BJ (cell line): Measurements from ENCODE around the gene PEPD. TPM values are rescaled to one million over a fixed set of nuclear protein-coding genes. Genes with fewer than 3 reads are reported as not detected.

Experiments
- CTCF ChIA-PET: fragments of 350-600 bp; formaldehyde crosslinking; extraction: SDS; loops from one replicate; lab custom pipeline; 2021; ENCODE audit warnings: antibody characterized with exemption, inconsistent platforms; lab: Yijun Ruan, JAX
- POLR2A ChIA-PET: fragments of 300-600 bp; sonication (Branson Sonifier 250); formaldehyde crosslinking; extraction: SDS; loops from one replicate; lab custom pipeline; 2021; ENCODE audit warnings: antibody characterized with exemption; lab: Charles Lee
- DNase-seq: peaks from one replicate; pipeline ENCODE4 v3.0.0-alpha.2; 2011; ENCODE audit warnings: low read depth
- H3K27me3 ChIP-seq: 2 replicates; pipeline ENCODE4 v1.6.0; 2011; ENCODE audit warnings: low read length; ENCODE audit not compliant: control insufficient read depth, insufficient read depth
- H3K36me3 ChIP-seq: 2 replicates; pipeline ENCODE4 v1.5.1; 2011; ENCODE audit warnings: low read length; ENCODE audit not compliant: control insufficient read depth, insufficient read depth
- H3K4me3 ChIP-seq: 2 replicates; pipeline ENCODE4 v1.5.1; 2011; ENCODE audit warnings: low read depth, mild to moderate bottlenecking, control low read depth, low read length
- polyA plus RNA-seq: library from polyadenylated mRNA; depleted of rRNA; stranded (reverse); fragments of >200 nt; gene quantifications from 2 replicates; pipeline ENCODE4 v1.2.3, GENCODE V29; 2011
- TF ChIP-seq, protein P1 (sequence below): IDR thresholded peaks from 2 replicates; pipeline ENCODE4 v1.5.1; 2011; ENCODE audit warnings: low read depth, mild to moderate bottlenecking, control low read depth, inconsistent platforms, low read length, moderate library complexity; ENCODE audit not compliant: insufficient read depth

Gene PEPD
- polyA plus RNA-seq, 1 experiment, result 97.6 TPM

DNA sequence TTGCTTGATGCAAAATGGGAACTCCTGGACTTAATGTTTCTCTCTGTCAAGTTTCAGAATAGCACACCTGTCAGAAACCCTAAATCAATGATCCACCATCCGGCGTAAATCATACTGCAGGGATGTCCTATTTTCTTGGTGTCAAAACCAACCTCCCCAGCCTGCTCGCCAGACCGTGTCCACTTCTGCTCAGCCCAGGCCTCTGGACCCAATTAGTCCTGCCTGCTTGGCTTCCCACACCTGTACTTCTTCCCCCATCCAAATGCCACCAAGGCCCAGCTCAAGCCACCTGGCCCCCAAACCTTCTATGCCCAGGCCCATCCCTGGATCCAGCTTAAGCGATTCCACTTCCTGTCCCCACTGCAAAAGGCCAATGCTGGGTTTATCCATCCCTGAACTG, 25.1 kb upstream of the PEPD start:
- Histone ChIP-seq H3K36me3 (no peaks in the 10 kb centered on the region), H3K27me3 (peaks cover 3% of the 10 kb centered on the region), H3K4me3 (no peak overlapping the region)
- ChIA-PET CTCF (no interaction called here), POLR2A (no interaction called here)
- TF ChIP-seq, protein P1, sequence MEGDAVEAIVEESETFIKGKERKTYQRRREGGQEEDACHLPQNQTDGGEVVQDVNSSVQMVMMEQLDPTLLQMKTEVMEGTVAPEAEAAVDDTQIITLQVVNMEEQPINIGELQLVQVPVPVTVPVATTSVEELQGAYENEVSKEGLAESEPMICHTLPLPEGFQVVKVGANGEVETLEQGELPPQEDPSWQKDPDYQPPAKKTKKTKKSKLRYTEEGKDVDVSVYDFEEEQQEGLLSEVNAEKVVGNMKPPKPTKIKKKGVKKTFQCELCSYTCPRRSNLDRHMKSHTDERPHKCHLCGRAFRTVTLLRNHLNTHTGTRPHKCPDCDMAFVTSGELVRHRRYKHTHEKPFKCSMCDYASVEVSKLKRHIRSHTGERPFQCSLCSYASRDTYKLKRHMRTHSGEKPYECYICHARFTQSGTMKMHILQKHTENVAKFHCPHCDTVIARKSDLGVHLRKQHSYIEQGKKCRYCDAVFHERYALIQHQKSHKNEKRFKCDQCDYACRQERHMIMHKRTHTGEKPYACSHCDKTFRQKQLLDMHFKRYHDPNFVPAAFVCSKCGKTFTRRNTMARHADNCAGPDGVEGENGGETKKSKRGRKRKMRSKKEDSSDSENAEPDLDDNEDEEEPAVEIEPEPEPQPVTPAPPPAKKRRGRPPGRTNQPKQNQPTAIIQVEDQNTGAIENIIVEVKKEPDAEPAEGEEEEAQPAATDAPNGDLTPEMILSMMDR, result no peak
- DNase-seq, result no peak

DNA sequence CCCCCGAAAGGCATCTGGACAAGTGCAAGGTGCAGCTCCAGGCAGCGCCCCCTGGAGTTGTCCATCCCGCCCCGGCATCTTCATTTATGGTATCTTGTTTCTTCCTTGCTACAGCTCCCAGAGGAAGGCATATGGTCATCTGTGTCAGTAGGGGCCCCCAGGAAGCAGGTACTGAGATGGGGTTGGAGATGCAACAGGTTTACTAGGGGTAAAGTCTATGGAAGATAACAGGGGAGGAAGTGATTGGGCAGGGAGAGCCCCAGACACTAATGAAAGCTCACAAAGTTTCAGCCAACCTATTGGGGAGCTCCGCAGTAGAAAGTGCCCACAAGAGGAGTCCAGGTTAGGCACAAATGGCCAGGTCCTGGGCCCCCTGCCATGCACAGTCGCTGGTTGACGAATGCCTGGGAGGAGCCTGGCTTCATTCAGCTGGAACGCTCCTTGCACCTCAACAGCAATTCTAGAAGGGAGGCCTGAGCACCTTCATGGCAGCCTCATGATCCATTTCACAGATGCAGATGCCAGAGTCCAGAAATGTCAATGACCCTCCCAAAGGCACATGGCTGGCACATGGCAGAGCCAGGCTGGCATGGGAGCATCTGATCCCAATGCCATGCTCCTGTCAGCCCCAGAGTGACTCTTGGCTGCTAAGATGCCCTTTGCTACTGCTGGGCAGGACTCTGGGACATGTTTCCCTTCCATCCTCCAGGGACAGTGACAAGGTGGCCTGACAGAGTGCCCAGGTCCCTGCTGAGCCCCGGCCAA, 23.8 kb upstream of the PEPD start:
- POLR2A ChIA-PET, result no interaction called here
- H3K27me3 ChIP-seq, result no peaks in the 10 kb centered on the region; the same call in none of the 2 replicates
- H3K4me3 ChIP-seq, result no peak overlapping the region
- DNase-seq, result no peak
- no peaks in the 10 kb centered on the region for H3K36me3 ChIP-seq
- TF ChIP-seq, protein P1, result no peak
- CTCF ChIA-PET, result no interaction called here

DNA sequence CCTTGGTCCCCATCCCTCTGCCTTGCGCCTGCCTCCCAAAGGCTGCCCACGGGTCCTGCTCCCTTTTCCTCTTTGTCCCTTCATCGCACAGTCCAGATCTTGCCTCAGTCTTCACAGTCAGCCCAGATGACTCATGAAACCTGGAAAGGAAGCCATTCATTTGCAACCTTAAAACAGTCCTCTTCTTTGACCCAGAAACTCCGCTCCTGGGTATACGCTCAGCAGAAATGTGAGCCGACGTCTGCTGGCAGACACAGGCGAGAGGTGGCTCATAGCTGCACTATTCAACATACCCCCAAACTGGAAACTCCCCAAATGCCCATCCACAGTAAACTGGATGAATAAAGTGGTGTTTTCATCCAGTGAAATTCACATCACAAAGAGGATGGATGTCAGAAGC, 13.6 kb upstream of the PEPD start:
- DNase-seq, result no peak
- CTCF ChIA-PET, result interaction anchor here (0.6 to 1.3 kb wide), 3 partner anchors 12 to 219 kb away, joined by 3 to 4 read pairs (median 3); no protein-coding TSS in a partner anchor
- POLR2A ChIA-PET, result no interaction called here
- Histone ChIP-seq H3K4me3 (no peak overlapping the region), H3K27me3 (peaks cover 5% of the 10 kb centered on the region; the same call in 1 of the 2 replicates), H3K36me3 (no peaks in the 10 kb centered on the region)
- TF ChIP-seq, protein P1, result no peak

DNA sequence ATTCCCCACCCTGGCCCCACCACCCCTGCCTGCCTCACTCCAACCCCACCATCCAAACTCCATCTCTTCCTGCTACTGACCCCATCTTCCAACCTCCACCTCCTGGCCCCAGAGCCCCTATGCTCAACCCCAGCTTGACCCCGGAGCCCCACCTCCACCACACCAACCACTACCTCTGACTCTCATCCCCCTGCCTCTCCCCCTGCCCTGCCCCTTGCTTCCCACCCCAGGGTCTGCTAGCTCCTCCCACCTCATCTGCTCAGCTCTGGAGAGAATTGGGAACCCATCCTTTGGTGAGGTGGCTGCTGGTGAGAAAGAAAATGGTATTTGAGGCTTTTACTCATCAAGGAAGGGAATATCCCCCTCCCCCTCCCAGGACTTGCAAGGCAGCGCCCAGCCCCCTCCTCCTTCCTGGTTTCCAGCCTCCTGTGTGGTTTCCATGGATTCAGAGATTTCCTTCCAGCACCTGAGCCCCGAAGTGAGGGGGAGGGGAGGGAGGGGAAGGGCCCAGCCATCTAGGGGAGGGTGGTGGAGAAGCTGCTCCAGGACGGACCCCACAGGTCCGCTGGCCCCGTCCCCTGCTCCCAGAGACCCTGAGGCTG, 11.4 kb upstream of the PEPD start:
- H3K4me3 ChIP-seq, result no peak overlapping the region
- ChIA-PET CTCF (no interaction called here), POLR2A (interaction anchor here (0.6 kb wide), 1 partner anchor 12 kb away, joined by 19 read pairs; no protein-coding TSS in a partner anchor)
- TF ChIP-seq, protein P1, result no peak
- H3K36me3 ChIP-seq, result no peaks in the 10 kb centered on the region
- DNase-seq, result no peak
- peaks cover 8% of the 10 kb centered on the region for H3K27me3 ChIP-seq

DNA sequence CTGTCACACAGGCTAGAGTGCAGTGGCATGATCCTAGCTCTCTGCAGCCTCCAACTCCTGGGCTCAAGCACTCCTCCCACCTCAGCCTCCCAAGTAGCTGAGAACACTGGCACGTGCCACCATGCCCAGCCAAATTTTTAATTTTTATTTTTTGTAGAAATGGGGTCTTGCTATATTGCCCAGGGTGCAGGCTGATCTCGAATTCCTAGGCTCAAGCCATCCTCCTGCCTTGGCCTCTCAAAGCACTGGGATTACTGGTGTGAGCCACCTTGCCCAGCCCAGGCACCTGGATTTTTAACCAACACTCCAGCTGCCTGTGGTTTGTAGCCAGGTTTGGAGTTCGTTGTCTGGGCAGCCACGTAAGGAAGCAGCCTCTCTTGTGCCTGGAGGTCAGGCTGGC, 9.3 kb upstream of the PEPD start:
- CTCF ChIA-PET, result interaction anchor here (0.9 kb wide), 1 partner anchor 247 kb away, joined by 3 read pairs; no protein-coding TSS in a partner anchor
- TF ChIP-seq, protein P1, result no peak
- Histone ChIP-seq H3K4me3 (no peak overlapping the region), H3K27me3 (peaks cover 8% of the 10 kb centered on the region), H3K36me3 (no peaks in the 10 kb centered on the region)
- no peak for DNase-seq
- POLR2A ChIA-PET, result no interaction called here
